ENCODE results near the gene SLC22A25. TPM values are rescaled to one million over a fixed set of nuclear protein-coding genes. Genes with fewer than 3 reads are reported as not detected.

SLC22A25 gene
- not detected for total RNA-seq

GRCh38 chr11:63243533-63243932 lies at the start of gene SLC22A25:
SLC22A25 (minus strand) TSS chr11:63243599; CDS start chr11:63229652, 13,947 bp downstream.
- H3K4me1 ChIP-seq (ENCODE audit: control insufficient read depth in 1 of 2, low read depth in 2 of 2) = no peaks in the 10 kb centered on the region
- no peak within 1 kb of the TSS for H3K4me3 ChIP-seq
- no peak for TF ChIP-seq CTCF (IDR thresholded peaks at IDR 0.05)
- no peaks in the 10 kb centered on the region for H3K27me3 ChIP-seq (replicated peaks; ENCODE audit: insufficient read depth)
- DNase-seq (ENCODE audit: low spot score) (no peak), ATAC-seq (ENCODE audit: insufficient number of reproducible peaks, low FRiP score, low read depth) (no peak)
- H3K9me3 ChIP-seq = no peaks in the 10 kb centered on the region
- no peaks in the 10 kb centered on the region for H3K36me3 ChIP-seq
- no peak within 1 kb of the TSS for H3K27ac ChIP-seq

- ATAC-seq (ENCODE audit: insufficient number of reproducible peaks, low FRiP score, low read depth) = no peak
- no peaks in the 10 kb centered on the region for H3K36me3 ChIP-seq
- H3K27me3 ChIP-seq (replicated peaks; ENCODE audit: insufficient read depth) = no peaks in the 10 kb centered on the region
- DNase-seq (ENCODE audit: low spot score) = no peak
- no peak overlapping the region for H3K27ac ChIP-seq
- no peak for TF ChIP-seq CTCF (IDR thresholded peaks at IDR 0.05)
- no peaks in the 10 kb centered on the region for H3K9me3 ChIP-seq
- no peaks in the 10 kb centered on the region for H3K4me1 ChIP-seq (ENCODE audit: control insufficient read depth in 1 of 2, low read depth in 2 of 2)
- no peak overlapping the region for H3K4me3 ChIP-seq
These were observed 46.9 kb upstream of the SLC22A25 start for GRCh38 chr11:63290285-63290684.

GRCh38 chr11:63289658-63290057 lies 46.3 kb upstream of the SLC22A25 start:
- no peaks in the 10 kb centered on the region for H3K36me3 ChIP-seq
- DNase-seq (ENCODE audit: low spot score) (no peak), ATAC-seq (ENCODE audit: insufficient number of reproducible peaks, low FRiP score, low read depth) (no peak)
- no peak overlapping the region for H3K27ac ChIP-seq
- no peaks in the 10 kb centered on the region for H3K9me3 ChIP-seq
- no peaks in the 10 kb centered on the region for H3K27me3 ChIP-seq (replicated peaks; ENCODE audit: insufficient read depth)
- no peak for TF ChIP-seq CTCF (IDR thresholded peaks at IDR 0.05)
- no peak overlapping the region for H3K4me3 ChIP-seq
- H3K4me1 ChIP-seq (ENCODE audit: control insufficient read depth in 1 of 2, low read depth in 2 of 2) = no peaks in the 10 kb centered on the region

- H3K27me3 ChIP-seq (replicated peaks; ENCODE audit: insufficient read depth) = no peaks in the 10 kb centered on the region
- H3K36me3 ChIP-seq = no peaks in the 10 kb centered on the region
- no peak for TF ChIP-seq CTCF (IDR thresholded peaks at IDR 0.05)
- no peak overlapping the region for H3K27ac ChIP-seq
- no peak for DNase-seq (ENCODE audit: low spot score)
- H3K4me3 ChIP-seq = no peak overlapping the region
- no peak for ATAC-seq (ENCODE audit: insufficient number of reproducible peaks, low FRiP score, low read depth)
- H3K4me1 ChIP-seq (ENCODE audit: control insufficient read depth in 1 of 2, low read depth in 2 of 2) = peaks cover 0 to 9% of the 10 kb centered on the region in 2 donors
- H3K9me3 ChIP-seq = no peaks in the 10 kb centered on the region
These were observed 39.2 kb upstream of the SLC22A25 start for GRCh38 chr11:63282579-63282978.

GRCh38 chr11:63280920-63281319 lies 37.5 kb upstream of the SLC22A25 start:
- Histone ChIP-seq H3K4me3 (no peak overlapping the region), H3K36me3 (no peaks in the 10 kb centered on the region), H3K9me3 (no peaks in the 10 kb centered on the region), H3K27me3 (replicated peaks; ENCODE audit: insufficient read depth) (no peaks in the 10 kb centered on the region), H3K27ac (no peak overlapping the region), H3K4me1 (ENCODE audit: control insufficient read depth in 1 of 2, low read depth in 2 of 2) (peaks cover 0 to 9% of the 10 kb centered on the region in 2 donors)
- ATAC-seq (ENCODE audit: insufficient number of reproducible peaks, low FRiP score, low read depth) (no peak), DNase-seq (ENCODE audit: low spot score) (no peak)
- TF ChIP-seq CTCF (IDR thresholded peaks at IDR 0.05) = no peak

Measured in thoracic aorta (tissue), 2 donors.